ENCODE data around the gene ZNF385B. TPM values are rescaled to one million over a fixed set of nuclear protein-coding genes. Genes with fewer than 3 reads are reported as not detected.

ZNF385B gene
- total and polyA plus RNA-seq, 2 donors (not counting 1 experiment from before 2014, with no cell fraction given), result not detected

DNA sequence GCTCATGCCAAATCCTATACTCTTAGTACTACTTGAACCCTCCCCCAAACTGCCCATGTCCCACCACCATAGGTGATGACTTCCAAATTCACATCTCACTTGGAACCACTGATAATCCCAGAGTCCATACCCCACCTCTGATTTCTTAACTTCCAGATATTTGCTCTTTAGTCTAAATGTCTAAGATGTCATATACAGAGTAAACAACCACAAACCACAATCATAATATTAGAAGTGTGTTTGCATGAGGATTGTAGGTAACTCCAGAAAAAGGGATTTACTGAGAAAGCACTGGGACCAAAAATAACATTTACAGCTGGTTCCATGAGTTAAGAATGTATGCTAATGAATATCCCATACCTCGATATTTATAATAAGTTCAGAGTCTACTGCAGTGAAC is 146.2 kb downstream of the ZNF385B start:
- TF ChIP-seq, protein P1, sequence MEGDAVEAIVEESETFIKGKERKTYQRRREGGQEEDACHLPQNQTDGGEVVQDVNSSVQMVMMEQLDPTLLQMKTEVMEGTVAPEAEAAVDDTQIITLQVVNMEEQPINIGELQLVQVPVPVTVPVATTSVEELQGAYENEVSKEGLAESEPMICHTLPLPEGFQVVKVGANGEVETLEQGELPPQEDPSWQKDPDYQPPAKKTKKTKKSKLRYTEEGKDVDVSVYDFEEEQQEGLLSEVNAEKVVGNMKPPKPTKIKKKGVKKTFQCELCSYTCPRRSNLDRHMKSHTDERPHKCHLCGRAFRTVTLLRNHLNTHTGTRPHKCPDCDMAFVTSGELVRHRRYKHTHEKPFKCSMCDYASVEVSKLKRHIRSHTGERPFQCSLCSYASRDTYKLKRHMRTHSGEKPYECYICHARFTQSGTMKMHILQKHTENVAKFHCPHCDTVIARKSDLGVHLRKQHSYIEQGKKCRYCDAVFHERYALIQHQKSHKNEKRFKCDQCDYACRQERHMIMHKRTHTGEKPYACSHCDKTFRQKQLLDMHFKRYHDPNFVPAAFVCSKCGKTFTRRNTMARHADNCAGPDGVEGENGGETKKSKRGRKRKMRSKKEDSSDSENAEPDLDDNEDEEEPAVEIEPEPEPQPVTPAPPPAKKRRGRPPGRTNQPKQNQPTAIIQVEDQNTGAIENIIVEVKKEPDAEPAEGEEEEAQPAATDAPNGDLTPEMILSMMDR (IDR thresholded peaks at IDR 0.05), result no peak
- TF ChIP-seq EZH2 (IDR thresholded peaks at IDR 0.05; ENCODE audit: borderline replicate concordance, insufficient read depth, low read depth, low read length, poor library complexity, severe bottlenecking), result no peak
- no peak overlapping the region for H3K27ac ChIP-seq (ENCODE audit: low read length in 2 of 2)
- no peak overlapping the region for H3K9ac ChIP-seq (ENCODE audit: low read length)
- no peaks in the 10 kb centered on the region for H3K36me3 ChIP-seq (replicated peaks in 1 of 2; ENCODE audit: control extremely low read depth in 1 of 2, control insufficient read depth in 1 of 2, extremely low read depth in 1 of 2, insufficient read depth in 2 of 2, low read length in 1 of 2)
- no CpG with 5 or more reads among the region's 1 CpG for WGBS (ENCODE audit: insufficient coverage)
- Mint-ChIP-seq H3K4me3 (no peak overlapping the region), H3K4me1 (no peaks in the 10 kb centered on the region), H3K27me3 (peaks cover 10% of the 10 kb centered on the region), H3K27ac (no peak overlapping the region), H3K9me3 (ENCODE audit: insufficient read depth) (no peaks in the 10 kb centered on the region)
- H3K4me2 ChIP-seq (replicated peaks; ENCODE audit: low read depth, low read length, poor library complexity, severe bottlenecking), result no peak overlapping the region
- no peak overlapping the region for H3K4me3 ChIP-seq (ENCODE audit: control extremely low read depth in 1 of 5, extremely low read depth in 1 of 5, insufficient read depth in 1 of 5, low read depth in 2 of 5, low read length in 4 of 5)
- H4K20me1 ChIP-seq (ENCODE audit: control insufficient read depth, insufficient read depth, low read length, poor library complexity, severe bottlenecking), result no peaks in the 10 kb centered on the region
- H3K79me2 ChIP-seq (ENCODE audit: control insufficient read depth, insufficient read depth, low read length), result no peaks in the 10 kb centered on the region
- no peaks in the 10 kb centered on the region for H3K9me3 ChIP-seq (ENCODE audit: control extremely low read depth in 1 of 3, control insufficient read depth in 2 of 3, insufficient read depth in 1 of 3, low read length in 2 of 3)
- intact Hi-C loops (cut with micrococcal nuclease), result no loop called here
- no peak overlapping the region for H2AFZ ChIP-seq (ENCODE audit: insufficient read depth, low read depth, low read length, poor library complexity, severe bottlenecking)
- DNase-seq (no peak), ATAC-seq (ENCODE audit: low read depth) (no peak)
- H3K4me1 ChIP-seq (ENCODE audit: control insufficient read depth in 2 of 2, insufficient read depth in 2 of 2, low read length in 2 of 2), result no peaks in the 10 kb centered on the region
- H3K27me3 ChIP-seq (replicated peaks in 1 of 4; ENCODE audit: control extremely low read depth in 1 of 4, control insufficient read depth in 3 of 4, insufficient read depth in 4 of 4, low read length in 3 of 4), result peaks cover 0 to 4% (median 1%) of the 10 kb centered on the region in 4 experiments
- ChIA-PET POLR2A (no interaction called here), CTCF (no interaction called here)

DNA sequence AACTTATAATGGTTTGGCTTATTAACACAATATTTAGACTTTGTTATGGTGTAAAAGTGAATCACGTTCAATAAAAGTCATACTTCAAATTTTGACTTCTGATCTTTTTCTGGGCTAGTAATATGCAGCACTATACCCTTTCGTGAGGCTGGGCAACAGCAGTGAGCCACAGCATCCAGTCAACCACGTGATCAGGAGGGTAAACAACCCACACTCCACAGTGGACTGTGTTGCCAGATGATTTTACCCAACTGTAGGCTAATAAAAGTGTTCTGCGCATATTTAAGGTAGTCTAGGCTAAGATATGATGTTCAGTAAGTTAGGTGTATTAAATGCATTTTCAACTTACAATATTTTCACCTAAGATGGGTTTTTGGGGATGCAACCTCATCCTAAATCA is 148.6 kb downstream of the ZNF385B start:
- Histone ChIP-seq H3K9me3 (ENCODE audit: control extremely low read depth in 1 of 3, control insufficient read depth in 2 of 3, insufficient read depth in 1 of 3, low read length in 2 of 3) (no peaks in the 10 kb centered on the region), H3K9ac (ENCODE audit: low read length) (no peak overlapping the region), H3K36me3 (replicated peaks in 1 of 2; ENCODE audit: control extremely low read depth in 1 of 2, control insufficient read depth in 1 of 2, extremely low read depth in 1 of 2, insufficient read depth in 2 of 2, low read length in 1 of 2) (no peaks in the 10 kb centered on the region), H4K20me1 (ENCODE audit: control insufficient read depth, insufficient read depth, low read length, poor library complexity, severe bottlenecking) (no peaks in the 10 kb centered on the region), H3K27me3 (replicated peaks in 1 of 4; ENCODE audit: control extremely low read depth in 1 of 4, control insufficient read depth in 3 of 4, insufficient read depth in 4 of 4, low read length in 3 of 4) (no peaks in the 10 kb centered on the region), H3K4me3 (ENCODE audit: control extremely low read depth in 1 of 5, extremely low read depth in 1 of 5, insufficient read depth in 1 of 5, low read depth in 2 of 5, low read length in 4 of 5) (no peak overlapping the region), H3K27ac (ENCODE audit: low read length in 2 of 2) (no peak overlapping the region), H3K79me2 (ENCODE audit: control insufficient read depth, insufficient read depth, low read length) (no peaks in the 10 kb centered on the region), H2AFZ (ENCODE audit: insufficient read depth, low read depth, low read length, poor library complexity, severe bottlenecking) (no peak overlapping the region), H3K4me2 (replicated peaks; ENCODE audit: low read depth, low read length, poor library complexity, severe bottlenecking) (no peak overlapping the region), H3K4me1 (ENCODE audit: control insufficient read depth in 2 of 2, insufficient read depth in 2 of 2, low read length in 2 of 2) (no peaks in the 10 kb centered on the region)
- Mint-ChIP-seq H3K27ac (no peak overlapping the region), H3K27me3 (peaks cover 6% of the 10 kb centered on the region), H3K4me3 (no peak overlapping the region), H3K4me1 (no peaks in the 10 kb centered on the region), H3K9me3 (ENCODE audit: insufficient read depth) (no peaks in the 10 kb centered on the region)
- no peak for ATAC-seq (ENCODE audit: low read depth)
- intact Hi-C loops (cut with micrococcal nuclease), result no loop called here
- CTCF ChIA-PET, result no interaction called here
- WGBS (ENCODE audit: insufficient coverage), result 90% methylated on average over 2 of the region's 4 CpGs
- no peak for TF ChIP-seq EZH2 (IDR thresholded peaks at IDR 0.05; ENCODE audit: borderline replicate concordance, insufficient read depth, low read depth, low read length, poor library complexity, severe bottlenecking)
- TF ChIP-seq, protein P1 (IDR thresholded peaks at IDR 0.05), result no peak
- POLR2A ChIA-PET, result no interaction called here
- no peak for DNase-seq

Measured in B cell (primary cell).